ENCODE measurements around the gene SNX21.

Gene SNX21

DNA sequence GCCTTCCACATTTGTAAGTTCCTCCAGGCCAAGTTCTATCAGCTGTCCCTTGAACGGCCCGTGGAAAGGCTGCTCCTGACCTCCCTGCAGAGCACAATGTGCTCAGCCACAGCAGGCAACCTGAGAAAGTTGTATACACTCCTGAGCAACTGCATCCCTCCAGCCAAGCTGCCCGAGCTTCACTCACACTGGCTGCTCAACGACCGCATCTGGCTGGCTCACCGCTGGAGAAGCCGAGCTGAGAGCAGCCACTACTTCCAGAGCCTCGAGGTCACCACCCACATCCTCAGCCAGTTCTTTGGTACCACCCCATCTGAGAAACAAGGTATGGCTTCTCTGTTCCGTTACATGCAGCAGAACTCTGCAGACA, 49.5 kb downstream of the SNX21 start:
- DNase-seq: no peak

DNA sequence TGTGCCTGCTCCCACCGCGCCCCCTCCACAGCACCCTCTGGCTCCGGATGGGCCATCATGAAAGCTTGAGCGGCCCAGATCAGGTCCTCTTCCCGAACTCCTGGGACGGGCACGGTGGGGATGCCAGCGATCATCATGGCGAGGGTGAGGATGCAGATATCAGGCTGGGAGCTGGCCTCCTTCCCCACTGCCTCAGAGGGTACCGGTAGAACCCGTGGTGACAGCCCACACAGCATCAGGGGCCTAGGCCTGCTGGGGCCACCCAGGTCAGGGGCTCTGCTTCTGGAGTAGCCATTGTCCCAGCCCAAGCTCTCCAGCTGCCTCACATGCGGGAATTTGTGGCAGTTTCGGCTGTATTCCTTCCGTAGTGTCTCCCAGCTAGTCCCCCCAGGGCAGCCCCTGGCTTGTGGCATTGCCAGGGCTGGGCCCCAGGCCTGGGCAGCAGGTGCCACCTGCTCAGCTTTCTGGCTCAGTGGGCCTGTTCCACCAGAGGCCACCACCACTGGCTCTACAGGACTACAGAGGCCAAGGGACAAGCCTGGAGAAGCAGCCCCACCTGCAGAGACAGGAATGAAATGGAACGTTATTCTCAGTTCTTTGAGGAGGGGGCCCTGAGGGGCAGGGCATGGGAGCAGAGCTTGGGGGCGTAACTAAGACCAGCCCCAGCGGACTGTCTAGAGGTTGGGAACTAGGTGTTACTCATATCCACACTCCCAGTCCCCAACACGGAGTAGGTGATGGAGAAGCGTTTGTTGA, 53.2 kb downstream of the SNX21 start:
- no peak for DNase-seq

DNA sequence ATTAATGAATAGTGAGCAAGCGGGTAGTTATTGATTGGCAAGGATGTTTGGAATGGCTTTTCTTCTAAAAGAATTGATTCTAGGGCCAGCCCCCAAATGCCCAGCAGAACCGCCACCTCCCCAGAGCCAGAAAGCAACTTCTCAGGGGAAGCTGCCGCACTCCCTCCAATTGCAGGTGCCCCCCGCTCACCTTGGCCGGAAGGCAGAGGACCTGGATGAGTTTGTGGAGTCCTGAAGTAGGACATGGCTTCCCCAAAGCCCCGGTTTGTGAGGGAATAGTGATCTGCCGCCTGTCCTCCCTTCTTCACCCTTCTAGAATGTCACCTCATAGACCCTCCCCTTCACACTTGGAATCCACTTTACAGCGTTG, 53.7 kb downstream of the SNX21 start, which contains the start of gene SPATA25:
TSS of gene SPATA25 (minus strand) at position 277 of the 370 bp plus-strand sequence. CDS start at position 245, 32 bp downstream.
- no peak for DNase-seq

DNA sequence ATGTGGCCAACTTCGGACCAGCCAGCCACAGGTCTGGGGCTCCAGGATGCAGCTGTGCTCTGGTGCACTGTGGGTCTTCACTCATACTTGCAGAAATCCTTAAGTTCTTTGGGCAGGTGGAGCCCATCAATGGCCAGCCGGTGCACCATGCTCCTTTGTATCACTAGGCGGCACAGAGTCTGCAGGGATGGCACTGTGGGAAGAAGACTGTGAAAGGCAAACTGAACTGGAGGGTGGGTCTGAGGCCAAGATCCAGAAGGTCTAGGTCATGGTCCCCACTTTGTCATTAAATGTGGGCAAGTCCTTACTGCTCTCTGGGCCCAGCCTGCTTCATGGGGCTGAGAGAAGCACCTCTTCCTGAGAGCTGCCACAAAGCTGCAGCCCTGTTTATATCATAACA, 55.1 kb downstream of the SNX21 start:
- DNase-seq: no peak

DNA sequence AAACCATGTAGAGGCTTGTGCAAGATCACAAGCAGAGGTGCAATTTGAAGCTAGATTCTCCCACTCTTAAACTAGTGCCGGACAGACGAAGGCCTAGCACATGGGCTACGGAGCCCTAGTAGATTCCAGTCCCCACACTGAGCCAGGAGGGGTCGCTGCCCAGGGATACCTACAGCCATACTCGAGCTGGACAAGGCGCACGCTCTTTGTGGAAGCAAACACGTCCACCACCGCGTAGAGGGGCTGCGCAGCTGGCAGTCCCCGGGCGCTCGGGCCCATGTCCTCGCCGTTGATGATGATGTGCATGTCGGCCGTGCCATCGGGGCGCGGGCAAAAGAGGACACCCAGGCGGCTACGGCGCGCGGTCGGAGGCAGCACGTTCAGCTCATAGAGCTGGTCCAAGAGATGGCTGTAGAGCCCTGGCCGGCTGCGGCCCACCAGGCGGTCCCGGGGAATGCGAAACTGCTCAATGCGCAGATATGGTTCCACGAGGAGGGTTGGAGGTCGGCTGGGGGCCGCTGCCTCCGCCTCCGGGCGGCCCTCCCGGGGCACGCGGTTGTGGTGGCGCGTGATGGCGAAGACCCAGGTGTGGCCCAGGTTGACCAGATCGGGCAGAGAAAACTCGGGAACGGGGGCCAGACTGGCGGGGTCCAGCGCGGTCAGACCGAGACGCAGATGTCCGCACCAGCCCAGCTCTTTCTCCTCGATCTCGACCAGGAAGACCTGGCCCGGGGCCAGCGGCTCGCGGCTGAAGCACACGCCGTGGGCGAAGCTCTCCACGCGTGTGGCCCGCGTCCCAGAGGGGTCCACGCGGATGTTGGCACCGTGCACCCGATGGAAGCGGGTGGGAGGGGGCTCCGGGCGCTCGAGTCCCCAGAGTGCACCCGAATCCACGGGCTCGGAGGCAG, 56.7 kb downstream of the SNX21 start:
- DNase-seq: no peak

DNA sequence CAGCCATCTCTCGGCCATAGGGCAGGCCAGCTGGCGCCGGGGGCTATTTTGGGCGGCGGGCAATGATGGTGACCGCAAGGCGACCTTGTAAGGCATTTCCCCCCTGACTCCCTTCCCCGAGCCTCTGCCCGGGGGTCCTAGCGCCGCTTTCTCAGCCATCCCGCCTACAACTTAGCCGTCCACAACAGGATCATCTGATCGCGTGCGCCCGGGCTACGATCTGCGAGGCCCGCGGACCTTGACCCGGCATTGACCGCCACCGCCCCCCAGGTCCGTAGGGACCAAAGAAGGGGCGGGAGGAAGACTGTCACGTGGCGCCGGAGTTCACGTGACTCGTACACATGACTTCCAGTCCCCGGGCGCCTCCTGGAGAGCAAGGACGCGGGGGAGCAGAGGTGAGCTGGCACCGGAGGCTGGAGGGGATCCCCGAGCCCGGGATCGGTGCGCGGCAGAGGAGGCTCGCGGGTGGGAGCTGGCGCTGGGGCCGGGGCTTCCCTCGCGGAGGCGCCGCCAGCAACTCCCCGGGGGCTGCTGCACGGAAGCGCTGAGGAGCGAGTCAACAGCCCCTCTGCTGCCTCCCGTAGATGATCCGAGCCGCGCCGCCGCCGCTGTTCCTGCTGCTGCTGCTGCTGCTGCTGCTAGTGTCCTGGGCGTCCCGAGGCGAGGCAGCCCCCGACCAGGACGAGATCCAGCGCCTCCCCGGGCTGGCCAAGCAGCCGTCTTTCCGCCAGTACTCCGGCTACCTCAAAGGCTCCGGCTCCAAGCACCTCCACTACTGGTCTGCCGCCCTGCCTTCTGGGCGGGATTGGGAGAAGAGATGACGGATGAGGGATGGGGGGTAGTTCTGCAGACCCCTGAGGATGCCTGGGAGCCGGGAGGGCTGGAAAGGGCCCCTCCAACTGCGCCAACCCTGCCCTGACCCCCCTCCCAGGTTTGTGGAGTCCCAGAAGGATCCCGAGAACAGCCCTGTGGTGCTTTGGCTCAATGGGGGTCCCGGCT, 57.7 kb downstream of the SNX21 start, which contains the start of the genes CTSA and NEURL2:
TSS of gene CTSA (plus strand) at position 351 of the 999 bp plus-strand sequence. CDS start at position 585, 234 bp downstream.
TSS of gene NEURL2 (minus strand) at position 224 of the 999 bp plus-strand sequence. CDS start at position 7, 217 bp downstream.
- DNase-seq: peak; percentile 41

DNA sequence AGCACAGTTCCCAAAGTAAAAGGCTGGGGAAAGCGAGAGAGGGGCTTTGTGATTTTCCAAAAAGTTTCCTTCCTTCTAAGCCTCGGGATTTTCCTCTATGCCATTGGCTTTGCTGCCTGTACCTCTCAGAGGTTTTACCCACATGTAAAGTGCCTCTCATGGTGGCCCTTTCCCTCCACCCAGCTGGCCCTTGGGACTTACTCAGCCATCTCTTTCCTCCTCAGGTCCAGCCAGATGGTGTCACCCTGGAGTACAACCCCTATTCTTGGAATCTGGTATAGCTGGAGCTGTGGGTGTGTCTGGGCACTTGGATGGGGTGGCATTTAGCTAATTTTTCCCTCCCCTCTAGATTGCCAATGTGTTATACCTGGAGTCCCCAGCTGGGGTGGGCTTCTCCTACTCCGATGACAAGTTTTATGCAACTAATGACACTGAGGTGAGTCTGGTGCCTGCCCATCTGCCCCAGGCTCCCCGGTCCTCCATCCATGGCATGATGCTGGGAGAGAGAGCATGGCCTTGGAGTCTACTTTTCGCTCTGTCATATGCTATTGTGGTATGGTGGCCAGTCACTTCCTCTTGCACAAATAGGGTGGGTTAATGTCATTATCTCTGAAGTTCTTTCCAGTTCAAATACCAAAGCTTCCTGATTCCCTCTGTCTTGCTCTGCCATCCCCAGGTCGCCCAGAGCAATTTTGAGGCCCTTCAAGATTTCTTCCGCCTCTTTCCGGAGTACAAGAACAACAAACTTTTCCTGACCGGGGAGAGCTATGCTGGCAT, 58.6 kb downstream of the SNX21 start:
- no peak for DNase-seq

Measured in NCI-H187 treated with DMSO at 0.1 percent for 48 hours (cell line).